GM12892 (cell line): Measurements from ENCODE around the gene PPP1R26.

Experiments used
- POLR2A ChIP-seq: IDR thresholded peaks from 2 replicates; pipeline ENCODE4 v1.6.1; 2011; ENCODE audit warnings: low read depth, low read length, control low read depth
- POLR2AphosphoS5 ChIP-seq: IDR thresholded peaks from 2 replicates; pipeline ENCODE4 v1.6.1; 2011; ENCODE audit warnings: low read depth, low read length, control low read depth

- TF ChIP-seq POLR2A (no peak), POLR2AphosphoS5 (no peak)
These were observed 27.8 kb downstream of the PPP1R26 start for GRCh38 chr9:135507104-135508035.
